Kidney glomerular epithelial cell (primary cell): ENCODE results near the gene SPAG17.

Source experiments
- DNase-seq: peaks from one replicate; lab custom pipeline; 2025; lab: John Stamatoyannopoulos, UW

Gene SPAG17

DNA sequence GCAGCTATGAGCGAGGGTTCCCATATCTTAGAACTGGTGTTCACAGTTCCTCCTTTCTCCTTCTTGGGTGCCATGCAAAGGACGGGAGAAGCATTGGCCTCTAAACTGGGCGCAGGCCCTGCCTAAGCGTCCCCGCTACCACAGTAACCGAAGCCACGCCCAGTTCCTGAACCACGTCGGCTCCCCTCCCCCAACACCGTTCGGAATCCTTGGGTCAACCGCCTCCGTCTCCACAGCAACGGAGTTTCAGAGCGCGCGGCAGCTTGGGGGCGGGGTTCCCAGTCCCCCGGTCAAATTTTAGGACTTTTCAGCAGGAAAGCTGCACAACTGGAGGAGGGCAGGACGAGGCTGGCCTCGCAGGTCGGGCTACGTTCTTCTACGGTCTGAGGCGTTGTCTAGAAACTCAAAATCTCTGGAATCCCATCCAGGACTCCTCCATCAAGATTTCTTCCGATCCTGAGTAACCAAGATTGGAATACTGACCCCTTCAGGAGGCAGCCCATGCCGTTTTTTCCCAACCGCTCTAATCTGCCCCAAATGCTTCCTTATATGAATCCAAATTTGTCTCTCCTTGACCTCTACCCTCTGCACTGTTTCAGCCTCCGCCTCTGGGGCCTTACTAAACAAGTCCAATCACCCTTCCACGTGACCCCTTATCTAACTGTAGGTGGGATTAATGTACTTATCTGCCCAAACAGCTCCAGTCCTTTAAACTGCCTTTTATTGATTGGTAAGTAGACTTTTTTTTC lies at the start of gene SPAG17:
TSS of gene SPAG17 (minus strand) at position 145 of the 749 bp plus-strand sequence. CDS start at position 74, 71 bp downstream.
- DNase-seq, result peak; percentile 28

GRCh38 chr1:118225471-118225870 lies 40.4 kb upstream of the SPAG17 start:
- no peak for DNase-seq

DNA sequence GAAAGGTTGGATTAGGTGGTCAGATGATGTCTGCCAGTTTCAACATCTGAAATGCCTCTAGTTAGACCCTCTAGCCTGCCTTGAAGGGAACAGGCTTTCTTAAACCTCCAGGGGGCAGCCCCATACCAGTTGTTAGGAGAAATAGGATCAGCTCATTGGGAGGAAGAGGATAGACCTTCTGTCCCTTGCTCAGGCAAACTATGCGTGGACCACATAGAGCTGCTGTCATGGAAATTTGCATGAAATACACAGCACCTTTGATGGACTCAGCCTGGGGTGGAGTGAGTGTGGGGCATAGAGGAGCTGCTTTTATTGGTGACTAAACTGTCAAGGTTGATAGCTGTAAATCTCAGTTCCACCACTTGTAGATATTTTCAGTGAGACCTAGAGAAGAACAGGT lies 38.4 kb upstream of the SPAG17 start:
- no peak for DNase-seq

- no peak for DNase-seq
Measured at GRCh38 chr1:118219438-118219837, 34.4 kb upstream of the SPAG17 start.

DNA sequence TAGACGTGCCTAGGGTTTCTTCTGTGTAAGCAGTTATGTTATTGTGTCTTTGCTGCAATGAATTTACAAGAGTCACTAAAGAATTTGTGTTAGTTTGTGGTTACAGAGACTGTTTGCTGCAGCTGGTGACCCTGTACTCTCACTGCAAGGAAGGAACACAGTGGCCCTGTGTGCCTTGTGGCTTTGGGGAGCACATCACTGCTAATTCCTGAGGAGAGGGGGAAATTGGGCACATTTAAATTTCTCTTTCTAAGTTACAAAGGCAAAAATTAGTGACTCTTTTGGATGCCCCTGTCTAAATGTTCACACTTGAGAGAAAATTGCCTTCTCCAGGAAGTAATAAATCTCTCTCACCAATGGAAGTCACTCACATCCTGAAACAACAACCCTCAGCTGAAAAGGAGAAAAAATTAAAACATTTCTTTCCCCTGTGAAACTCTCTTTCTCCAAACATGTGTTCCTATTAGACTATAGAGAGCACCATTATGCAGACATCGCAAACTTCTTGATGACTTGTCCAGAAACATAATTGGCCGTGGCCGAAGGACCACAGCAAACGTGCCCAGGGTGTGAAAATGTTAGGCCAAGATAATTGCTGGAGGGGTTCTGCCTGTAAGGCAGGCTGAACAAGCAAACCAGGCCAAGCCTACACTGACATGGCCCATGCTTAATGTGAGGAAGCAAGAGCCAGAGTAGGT lies 32.3 kb upstream of the SPAG17 start:
- DNase-seq, result no peak

DNA sequence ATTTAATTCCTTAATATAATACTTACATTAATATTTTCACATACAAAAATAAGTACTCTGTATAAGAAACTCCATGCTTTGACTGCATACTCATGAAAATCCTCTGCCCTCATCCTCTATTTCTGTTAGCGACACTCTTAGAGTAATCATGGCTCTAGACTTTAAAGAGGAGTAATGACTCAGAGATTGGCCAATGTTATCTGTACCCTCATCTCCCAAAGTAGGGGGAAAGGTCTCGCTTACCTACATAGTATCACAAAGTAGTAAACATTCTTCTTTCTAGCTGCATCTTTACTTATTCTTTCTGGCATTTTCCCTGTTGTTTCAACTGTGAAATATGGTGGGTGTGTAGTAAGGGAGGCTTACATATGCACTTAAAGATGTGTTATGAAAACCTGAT lies 29.8 kb upstream of the SPAG17 start:
- no peak for DNase-seq

DNA sequence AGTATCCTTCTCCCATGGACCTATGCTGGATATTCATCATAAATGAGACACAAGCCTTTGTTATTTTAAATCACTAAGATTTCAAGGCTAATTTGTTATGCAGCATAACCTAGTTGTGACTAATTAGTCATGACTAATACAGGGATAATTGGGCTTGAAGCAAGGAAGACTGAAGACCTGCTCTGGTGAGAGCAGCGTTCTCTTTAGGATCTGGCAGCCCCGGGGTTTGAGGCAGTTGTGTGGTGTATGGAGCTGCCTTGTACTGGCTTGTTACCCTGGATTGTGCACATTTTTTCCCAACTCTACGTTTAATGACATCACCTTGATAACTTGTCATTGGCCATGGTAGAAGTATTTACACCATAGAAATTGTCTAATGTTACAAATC lies 25.7 kb upstream of the SPAG17 start:
- DNase-seq, result no peak

DNA sequence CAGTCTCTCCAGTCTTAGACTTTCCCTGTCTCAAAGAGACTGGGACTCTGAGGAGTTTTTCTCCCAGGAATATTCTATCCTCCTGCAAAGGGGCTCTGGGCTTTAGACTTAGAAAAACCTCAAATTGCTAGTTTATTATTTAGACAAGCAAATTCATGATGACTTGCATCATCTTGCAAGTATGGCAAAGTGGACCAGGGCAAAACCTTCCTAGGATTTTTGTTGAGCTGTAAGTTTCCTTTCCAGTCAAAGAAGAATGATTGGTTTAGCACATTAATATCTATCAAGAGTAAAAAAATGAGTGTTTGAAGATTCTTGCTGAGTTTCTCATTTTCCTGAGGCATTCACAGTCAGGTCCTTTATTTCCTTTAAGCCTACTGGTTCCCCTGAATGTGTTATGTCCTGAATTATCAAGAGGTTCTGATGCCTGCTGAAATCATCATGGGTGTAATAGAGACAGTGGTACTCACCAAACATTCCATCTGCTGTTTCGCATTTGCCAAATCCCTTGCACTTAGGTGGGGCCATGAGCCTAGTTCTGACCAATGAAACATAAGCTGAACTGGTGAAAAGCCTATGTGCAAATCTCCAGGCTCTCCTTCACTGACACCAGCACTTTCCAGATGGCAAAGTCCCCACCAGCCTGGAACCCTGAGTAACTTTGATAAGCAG lies 25.2 kb upstream of the SPAG17 start:
- DNase-seq, result no peak

GRCh38 chr1:118209648-118210047 lies 24.6 kb upstream of the SPAG17 start:
- no peak for DNase-seq

- no peak for DNase-seq
Measured at GRCh38 chr1:118206966-118207365, 21.9 kb upstream of the SPAG17 start.

DNA sequence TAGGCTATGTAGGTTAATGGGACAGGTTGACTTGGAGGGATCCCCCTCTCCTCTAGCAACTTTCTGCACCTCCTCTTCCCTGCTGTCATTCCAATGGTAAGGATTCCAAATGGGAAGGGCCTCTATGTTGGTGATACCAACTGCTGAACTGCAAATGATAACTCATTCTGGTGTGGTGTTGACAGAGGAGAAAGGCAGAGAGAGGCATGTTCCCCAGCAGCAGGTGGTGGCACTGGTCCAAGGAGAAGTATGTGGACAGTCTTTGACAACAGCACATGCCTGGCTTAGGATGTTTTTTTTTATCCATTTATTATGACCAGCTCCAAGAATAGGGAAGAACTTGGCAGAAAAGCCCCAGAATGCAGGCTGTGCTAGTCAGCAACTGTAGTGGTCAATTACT lies 19.6 kb upstream of the SPAG17 start:
- no peak for DNase-seq

- DNase-seq, result no peak
Measured at GRCh38 chr1:118204105-118204504, 19.1 kb upstream of the SPAG17 start.

DNA sequence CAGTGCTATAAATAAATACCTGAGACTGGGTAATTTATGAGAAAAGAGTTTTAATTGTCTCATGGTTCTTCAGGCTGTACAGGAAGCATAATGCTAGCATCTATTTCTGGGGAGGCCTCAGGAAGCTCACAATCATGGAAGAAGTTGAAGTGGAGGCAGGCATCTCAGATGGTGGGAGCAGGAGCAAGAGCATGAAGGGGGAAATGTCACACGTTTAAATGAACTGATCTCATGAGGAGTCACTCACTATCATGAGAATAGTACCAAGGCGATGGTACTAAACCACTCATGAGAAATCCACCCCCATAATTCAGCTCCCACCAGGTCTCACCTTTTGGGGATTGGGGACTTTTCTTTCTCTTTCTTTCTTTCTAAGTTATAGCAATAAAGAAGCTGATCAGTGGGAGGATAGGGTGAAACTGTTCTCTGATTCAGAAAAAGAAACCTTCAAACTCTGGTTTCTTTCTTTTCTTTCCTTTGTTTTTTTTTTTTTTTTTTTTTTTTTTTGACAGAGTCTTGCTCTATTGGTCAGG lies 17.1 kb upstream of the SPAG17 start:
- DNase-seq, result no peak

DNA sequence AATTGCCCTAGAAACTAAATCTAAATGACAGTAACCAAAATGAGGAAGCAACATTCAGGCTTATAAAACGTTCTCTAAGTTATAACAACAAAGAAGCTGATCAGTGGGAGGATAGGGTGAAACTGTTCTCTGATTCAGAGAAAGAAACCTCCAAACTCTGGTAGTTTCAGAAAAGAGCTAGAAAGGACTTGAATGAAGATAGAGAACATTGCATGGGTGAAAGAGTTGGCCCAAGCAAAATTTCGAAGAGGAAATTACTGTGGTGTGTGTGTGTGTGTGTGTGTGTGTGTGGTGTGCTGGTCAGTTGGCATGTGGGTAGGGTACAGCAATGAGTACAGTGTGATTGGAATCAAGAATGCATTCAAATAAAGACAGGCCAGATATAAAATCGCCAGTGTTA lies 16.5 kb upstream of the SPAG17 start:
- no peak for DNase-seq

DNA sequence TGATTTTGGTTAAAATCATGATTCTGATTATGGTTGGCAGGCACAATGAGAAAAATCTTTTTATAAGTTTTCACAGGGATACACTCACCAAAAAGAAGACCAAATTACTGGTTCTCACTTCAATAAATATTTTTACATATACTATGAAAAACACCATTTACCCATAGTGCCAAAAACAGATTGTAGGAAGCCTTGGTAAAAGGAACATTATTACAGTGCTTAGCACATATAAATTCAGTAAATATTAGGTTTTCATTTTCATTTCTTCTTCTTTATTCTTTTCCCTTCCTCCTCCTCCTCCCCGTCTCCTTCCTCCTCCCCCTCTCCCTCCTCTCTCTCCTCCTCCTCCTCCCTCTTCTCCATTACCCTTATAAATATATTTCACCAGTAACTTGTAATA lies 15.8 kb upstream of the SPAG17 start:
- DNase-seq, result no peak

- no peak for DNase-seq
Measured at GRCh38 chr1:118190561-118190960, 5.5 kb upstream of the SPAG17 start.

- DNase-seq, result no peak
Measured at GRCh38 chr1:118189564-118189963, 4.5 kb upstream of the SPAG17 start.

- DNase-seq, result no peak
Measured at GRCh38 chr1:118188411-118188810, 3.4 kb upstream of the SPAG17 start.

DNA sequence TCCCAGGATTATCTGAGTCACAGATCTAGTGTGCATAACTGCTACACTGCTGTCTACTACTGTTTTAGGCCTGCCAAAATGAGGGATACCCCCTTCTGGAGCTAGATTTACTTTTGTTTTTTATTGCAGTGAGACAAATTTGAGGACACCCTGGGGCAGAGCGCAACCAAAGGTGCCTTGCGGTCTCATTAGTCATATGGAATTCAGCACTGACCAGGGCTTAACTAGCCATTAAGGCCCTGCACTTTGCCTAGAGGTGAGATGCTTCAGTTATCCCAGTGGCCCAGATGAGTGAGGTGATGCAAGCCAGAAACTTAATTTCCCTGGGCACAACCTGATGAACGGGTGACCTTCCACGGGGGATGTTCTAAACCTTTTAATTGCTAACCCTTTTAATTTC lies 998 bp upstream of the SPAG17 start:
- no peak for DNase-seq

GRCh38 chr1:118184739-118185083 lies 317 bp downstream of the SPAG17 start:
- peak; percentile 5 for DNase-seq

GRCh38 chr1:118183586-118183985 lies 1.4 kb downstream of the SPAG17 start:
- no peak for DNase-seq

DNA sequence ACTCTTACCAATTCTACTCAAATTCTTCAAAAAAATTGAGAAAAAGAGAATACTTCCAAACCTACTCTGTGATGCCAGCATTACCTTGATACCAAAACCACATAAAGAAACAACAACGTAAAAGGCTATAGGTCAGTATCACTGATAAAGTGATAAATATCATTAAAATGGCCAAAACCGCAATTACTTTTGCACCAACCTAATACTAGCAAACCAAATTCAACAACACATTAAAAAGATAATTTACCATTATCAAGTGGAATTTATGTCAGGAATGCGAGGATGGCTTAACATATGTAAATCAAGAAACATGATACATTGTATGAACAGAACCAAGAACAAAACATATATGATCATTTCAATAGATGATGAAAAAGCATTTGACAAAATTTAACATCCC lies 7.0 kb downstream of the SPAG17 start:
- DNase-seq, result no peak

GRCh38 chr1:118169016-118169415 lies 16.0 kb downstream of the SPAG17 start:
- no peak for DNase-seq
